SK-N-SH (cell line): ENCODE results near the gene SLC2A13. TPM values are rescaled to one million over a fixed set of nuclear protein-coding genes. Genes with fewer than 3 reads are reported as not detected.

Experiments used
- CTCF ChIA-PET: fragments of 300-600, 350-600 bp; formaldehyde crosslinking; extraction: SDS; loops from one replicate; lab custom pipeline; 2021; lab: Yijun Ruan, JAX
- POLR2A ChIA-PET: fragments of 350-600 bp; sonication (Branson Sonifier 250); formaldehyde crosslinking; extraction: SDS; loops from one replicate; lab custom pipeline; 2020; ENCODE audit warnings: antibody characterized with exemption, inconsistent platforms; lab: Yijun Ruan, JAX
- DNase-seq: peaks from one replicate; pipeline ENCODE4 v3.0.0; 2012
- H2AFZ ChIP-seq: fragments of 200-600 bp; sonication (generic); 2 replicates; pipeline ENCODE4 v1.8.1; 2016; ENCODE audit warnings: antibody characterized with exemption, mild to moderate bottlenecking, low read depth
- H3F3A ChIP-seq: fragments of 200-600 bp; sonication (generic); replicated peaks from 2 replicates; pipeline ENCODE3; 2016; ENCODE audit warnings: antibody characterized with exemption, mild to moderate bottlenecking; ENCODE audit not compliant: insufficient read depth
- H3K27ac ChIP-seq, 2 experiments: fragments of 200-500 bp in 1 of 2; fragments of 200-600 bp in 1 of 2; sonication (Bioruptor generic) in 1 of 2; sonication (generic), shearing (Covaris generic) in 1 of 2; 2 replicates each; pipeline versions ENCODE4 v1.5.1 to v1.6.1; 2014 to 2016; ENCODE audit warnings: low read depth in 2 of 2, inconsistent platforms in 1 of 2, low read length in 1 of 2, mild to moderate bottlenecking in 1 of 2, mixed read lengths in 1 of 2
- H3K27me3 ChIP-seq: fragments of 200-600 bp; sonication (generic), shearing (Covaris generic); 2 replicates; pipeline ENCODE4 v1.6.1; 2016; ENCODE audit warnings: mixed run types; ENCODE audit not compliant: insufficient read depth
- H3K36me3 ChIP-seq, 2 experiments: fragments of 200-500 bp in 1 of 2; fragments of 200-600 bp in 1 of 2; sonication (Bioruptor generic) in 1 of 2; sonication (generic) in 1 of 2; replicated peaks in 1 of 2; 2 replicates each; pipeline versions ENCODE3 to v1.5.1; 2014 to 2016; ENCODE audit warnings: low read length in 1 of 2, mild to moderate bottlenecking in 1 of 2; ENCODE audit not compliant: insufficient read depth in 2 of 2, control insufficient read depth in 1 of 2
- H3K4me1 ChIP-seq, 2 experiments: fragments of 200-500 bp in 1 of 2; fragments of 200-600 bp in 1 of 2; sonication (Bioruptor generic) in 1 of 2; sonication (generic), shearing (Covaris generic) in 1 of 2; 2 replicates each; pipeline versions ENCODE4 v1.5.1 to v1.6.1; 2014 to 2016; ENCODE audit warnings: low read depth in 1 of 2, low read length in 1 of 2, mixed run types in 1 of 2; ENCODE audit not compliant: insufficient read depth in 2 of 2, control insufficient read depth in 1 of 2
- H3K4me2 ChIP-seq: fragments of 200-600 bp; sonication (generic), shearing (Covaris generic); 2 replicates; pipeline ENCODE4 v1.6.1; 2017; ENCODE audit warnings: mixed run types
- H3K4me3 ChIP-seq, 2 experiments: fragments of 200-500 bp in 1 of 2; fragments of 200-600 bp in 1 of 2; sonication (Bioruptor generic) in 1 of 2; sonication (generic), shearing (Covaris generic) in 1 of 2; 2 replicates each; pipeline versions ENCODE4 v1.5.1 to v1.8.1; 2014 to 2016; ENCODE audit warnings: low read depth in 2 of 2, inconsistent platforms in 1 of 2, low read length in 1 of 2, mild to moderate bottlenecking in 1 of 2, mixed read lengths in 1 of 2, moderate library complexity in 1 of 2
- H3K79me2 ChIP-seq: fragments of 200-600 bp; sonication (generic); 2 replicates; pipeline ENCODE4 v1.8.1; 2017; ENCODE audit warnings: mild to moderate bottlenecking; ENCODE audit not compliant: insufficient read depth
- H3K9ac ChIP-seq: fragments of 200-600 bp; sonication (generic); 2 replicates; pipeline ENCODE4 v1.6.1; 2017; ENCODE audit warnings: mixed run types
- H3K9me2 ChIP-seq: fragments of 200-600 bp; sonication (generic); 2 replicates; pipeline ENCODE4 v1.6.1; 2017; ENCODE audit warnings: mixed run types
- H3K9me3 ChIP-seq: fragments of 200-600 bp; sonication (generic); 2 replicates; pipeline ENCODE4 v1.6.1; 2017; ENCODE audit warnings: mixed run types, mild to moderate bottlenecking, moderate library complexity
- H4K20me1 ChIP-seq: fragments of 200-600 bp; sonication (generic); 2 replicates; pipeline ENCODE4 v1.6.1; 2017; ENCODE audit warnings: mild to moderate bottlenecking, mixed run types; ENCODE audit not compliant: insufficient read depth
- EP300 ChIP-seq, 2 experiments: IDR thresholded peaks; 2 replicates each; pipeline versions ENCODE4 v1.4.0 to v1.6.1; 2012; ENCODE audit warnings: borderline replicate concordance in 1 of 2, low read depth in 1 of 2, low read length in 1 of 2
- FOSL2 ChIP-seq: IDR thresholded peaks from 2 replicates; pipeline ENCODE4 v1.4.0; 2012; ENCODE audit warnings: low read depth, mild to moderate bottlenecking, moderate library complexity, borderline replicate concordance
- FOXJ3 ChIP-seq: sonication (generic); formaldehyde crosslinking; IDR thresholded peaks from 2 replicates; pipeline ENCODE4 v1.5.1; 2020; ENCODE audit warnings: mild to moderate bottlenecking, missing genetic modification reagents
- GATA2 ChIP-seq: sonication (generic); formaldehyde crosslinking; IDR thresholded peaks from 2 replicates; pipeline ENCODE4 v1.5.0; 2020; ENCODE audit warnings: mild to moderate bottlenecking, missing genetic modification reagents
- NRF1 ChIP-seq: IDR thresholded peaks from 2 replicates; pipeline ENCODE4 v1.6.1; 2012; ENCODE audit warnings: low read depth, mild to moderate bottlenecking, low read length
- POLR2AphosphoS5 ChIP-seq: IDR thresholded peaks from 2 replicates; pipeline ENCODE4 v1.6.1; 2012; ENCODE audit warnings: low read depth, low read length
- RFX5 ChIP-seq: IDR thresholded peaks from 2 replicates; pipeline ENCODE4 v1.6.1; 2012; ENCODE audit warnings: mild to moderate bottlenecking, improper control_type of control experiment, low read length
- TCF12 ChIP-seq: IDR thresholded peaks from 2 replicates; pipeline ENCODE4 v1.4.0; 2012
- TEAD4 ChIP-seq: IDR thresholded peaks from 2 replicates; pipeline ENCODE4 v1.4.0; 2012; ENCODE audit warnings: mild to moderate bottlenecking, borderline replicate concordance; ENCODE audit not compliant: insufficient read depth
- WGBS: methylation state at CpG from one replicate; pipeline ENCODE4 v1.1.6; 2017; ENCODE audit warnings: low lambda C conversion rate; 5-methylcytosine and 5-hydroxymethylcytosine counted together
- polyA plus RNA-seq, 3 experiments: library from polyadenylated mRNA; depleted of rRNA; stranded (reverse); fragments of >200 nt; gene quantifications; 2 replicates each; pipeline ENCODE4 v1.2.3, GENCODE V29; 2012
- TF ChIP-seq, protein P1 (sequence below): IDR thresholded peaks from 2 replicates; pipeline ENCODE4 v1.4.0; 2012; ENCODE audit warnings: low read depth, borderline replicate concordance
- TF ChIP-seq, protein P2 (sequence below): IDR thresholded peaks from 2 replicates; pipeline ENCODE4 v1.4.0; 2012; ENCODE audit warnings: low read depth, borderline replicate concordance
- TF ChIP-seq, protein P3 (sequence below): fragments of 150-350 bp; IDR thresholded peaks from 2 replicates; pipeline ENCODE4 v1.6.1; 2017; ENCODE audit warnings: antibody characterized with exemption, low read length, low read depth, borderline replicate concordance
- TF ChIP-seq, protein P4 (sequence below): IDR thresholded peaks from 2 replicates; pipeline ENCODE4 v1.6.1; 2012; ENCODE audit warnings: mild to moderate bottlenecking, low read depth, low read length, moderate library complexity

The SLC2A13 gene
- polyA plus RNA-seq, 1 of the 3 experiments (the other 2 are of a cell fraction): 0.21 TPM

DNA sequence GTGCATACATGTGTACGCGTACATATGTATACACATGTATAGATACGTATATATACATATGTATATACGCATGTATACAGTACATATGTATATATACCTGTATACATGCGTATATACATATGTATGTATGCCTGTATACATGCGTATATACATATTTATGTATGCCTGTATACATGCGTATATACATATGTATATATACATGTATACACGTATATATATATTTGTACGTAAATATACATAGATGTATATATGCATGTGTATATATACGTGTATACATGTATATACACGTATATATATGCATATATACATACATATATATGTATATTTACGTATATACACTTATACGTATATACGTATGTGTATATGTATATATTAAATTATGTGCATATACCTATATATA is 392.3 kb downstream of the SLC2A13 start:
- POLR2A ChIA-PET: no interaction called here
- CTCF ChIA-PET: no interaction called here
- Histone ChIP-seq H3K4me2 (no peak overlapping the region), H3K9me2 (no peaks in the 10 kb centered on the region), H2AFZ (no peak overlapping the region), H3K79me2 (no peaks in the 10 kb centered on the region), H3K9me3 (no peaks in the 10 kb centered on the region), H3K4me3 (no peak overlapping the region), H3K36me3 (no peaks in the 10 kb centered on the region), H3K9ac (no peak overlapping the region), H4K20me1 (no peaks in the 10 kb centered on the region), H3K27me3 (no peaks in the 10 kb centered on the region), H3F3A (peaks cover 17% of the 10 kb centered on the region), H3K27ac (no peak overlapping the region), H3K4me1 (no peaks in the 10 kb centered on the region)
- no peak for DNase-seq
- 85% methylated on average over 14 of the region's 14 CpGs for WGBS
- no peak for TF ChIP-seq FOXJ3
- no peak for TF ChIP-seq GATA2 (CRISPR knock-in tag)
- no peak for TF ChIP-seq NRF1
- no peak for TF ChIP-seq TCF12
- TF ChIP-seq, protein P1, sequence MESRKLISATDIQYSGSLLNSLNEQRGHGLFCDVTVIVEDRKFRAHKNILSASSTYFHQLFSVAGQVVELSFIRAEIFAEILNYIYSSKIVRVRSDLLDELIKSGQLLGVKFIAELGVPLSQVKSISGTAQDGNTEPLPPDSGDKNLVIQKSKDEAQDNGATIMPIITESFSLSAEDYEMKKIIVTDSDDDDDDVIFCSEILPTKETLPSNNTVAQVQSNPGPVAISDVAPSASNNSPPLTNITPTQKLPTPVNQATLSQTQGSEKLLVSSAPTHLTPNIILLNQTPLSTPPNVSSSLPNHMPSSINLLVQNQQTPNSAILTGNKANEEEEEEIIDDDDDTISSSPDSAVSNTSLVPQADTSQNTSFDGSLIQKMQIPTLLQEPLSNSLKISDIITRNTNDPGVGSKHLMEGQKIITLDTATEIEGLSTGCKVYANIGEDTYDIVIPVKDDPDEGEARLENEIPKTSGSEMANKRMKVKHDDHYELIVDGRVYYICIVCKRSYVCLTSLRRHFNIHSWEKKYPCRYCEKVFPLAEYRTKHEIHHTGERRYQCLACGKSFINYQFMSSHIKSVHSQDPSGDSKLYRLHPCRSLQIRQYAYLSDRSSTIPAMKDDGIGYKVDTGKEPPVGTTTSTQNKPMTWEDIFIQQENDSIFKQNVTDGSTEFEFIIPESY: no peak
- TF ChIP-seq, protein P2, sequence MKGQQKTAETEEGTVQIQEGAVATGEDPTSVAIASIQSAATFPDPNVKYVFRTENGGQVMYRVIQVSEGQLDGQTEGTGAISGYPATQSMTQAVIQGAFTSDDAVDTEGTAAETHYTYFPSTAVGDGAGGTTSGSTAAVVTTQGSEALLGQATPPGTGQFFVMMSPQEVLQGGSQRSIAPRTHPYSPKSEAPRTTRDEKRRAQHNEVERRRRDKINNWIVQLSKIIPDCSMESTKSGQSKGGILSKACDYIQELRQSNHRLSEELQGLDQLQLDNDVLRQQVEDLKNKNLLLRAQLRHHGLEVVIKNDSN: no peak
- no peak for TF ChIP-seq EP300 (IDR thresholded peaks at IDR 0.05; ENCODE audit: borderline replicate concordance in 1 of 2, low read depth in 1 of 2, low read length in 1 of 2)
- TF ChIP-seq, protein P3, sequence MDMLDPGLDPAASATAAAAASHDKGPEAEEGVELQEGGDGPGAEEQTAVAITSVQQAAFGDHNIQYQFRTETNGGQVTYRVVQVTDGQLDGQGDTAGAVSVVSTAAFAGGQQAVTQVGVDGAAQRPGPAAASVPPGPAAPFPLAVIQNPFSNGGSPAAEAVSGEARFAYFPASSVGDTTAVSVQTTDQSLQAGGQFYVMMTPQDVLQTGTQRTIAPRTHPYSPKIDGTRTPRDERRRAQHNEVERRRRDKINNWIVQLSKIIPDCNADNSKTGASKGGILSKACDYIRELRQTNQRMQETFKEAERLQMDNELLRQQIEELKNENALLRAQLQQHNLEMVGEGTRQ: no peak
- TF ChIP-seq POLR2AphosphoS5: no peak
- TF ChIP-seq, protein P4, sequence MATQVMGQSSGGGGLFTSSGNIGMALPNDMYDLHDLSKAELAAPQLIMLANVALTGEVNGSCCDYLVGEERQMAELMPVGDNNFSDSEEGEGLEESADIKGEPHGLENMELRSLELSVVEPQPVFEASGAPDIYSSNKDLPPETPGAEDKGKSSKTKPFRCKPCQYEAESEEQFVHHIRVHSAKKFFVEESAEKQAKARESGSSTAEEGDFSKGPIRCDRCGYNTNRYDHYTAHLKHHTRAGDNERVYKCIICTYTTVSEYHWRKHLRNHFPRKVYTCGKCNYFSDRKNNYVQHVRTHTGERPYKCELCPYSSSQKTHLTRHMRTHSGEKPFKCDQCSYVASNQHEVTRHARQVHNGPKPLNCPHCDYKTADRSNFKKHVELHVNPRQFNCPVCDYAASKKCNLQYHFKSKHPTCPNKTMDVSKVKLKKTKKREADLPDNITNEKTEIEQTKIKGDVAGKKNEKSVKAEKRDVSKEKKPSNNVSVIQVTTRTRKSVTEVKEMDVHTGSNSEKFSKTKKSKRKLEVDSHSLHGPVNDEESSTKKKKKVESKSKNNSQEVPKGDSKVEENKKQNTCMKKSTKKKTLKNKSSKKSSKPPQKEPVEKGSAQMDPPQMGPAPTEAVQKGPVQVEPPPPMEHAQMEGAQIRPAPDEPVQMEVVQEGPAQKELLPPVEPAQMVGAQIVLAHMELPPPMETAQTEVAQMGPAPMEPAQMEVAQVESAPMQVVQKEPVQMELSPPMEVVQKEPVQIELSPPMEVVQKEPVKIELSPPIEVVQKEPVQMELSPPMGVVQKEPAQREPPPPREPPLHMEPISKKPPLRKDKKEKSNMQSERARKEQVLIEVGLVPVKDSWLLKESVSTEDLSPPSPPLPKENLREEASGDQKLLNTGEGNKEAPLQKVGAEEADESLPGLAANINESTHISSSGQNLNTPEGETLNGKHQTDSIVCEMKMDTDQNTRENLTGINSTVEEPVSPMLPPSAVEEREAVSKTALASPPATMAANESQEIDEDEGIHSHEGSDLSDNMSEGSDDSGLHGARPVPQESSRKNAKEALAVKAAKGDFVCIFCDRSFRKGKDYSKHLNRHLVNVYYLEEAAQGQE: no peak
- no peak for TF ChIP-seq RFX5
- no peak for TF ChIP-seq TEAD4
- TF ChIP-seq FOSL2: no peak
